GM12878 (cell line): Measurements from ENCODE around the gene EPGN. TPM values are rescaled to one million over a fixed set of nuclear protein-coding genes. Genes with fewer than 3 reads are reported as not detected.

Experiments
- ATAC-seq: fragments of 200-7000 bp; cut with Tn5 transposase; 3 replicates; pipeline ENCODE4 v1.9.1; 2020; ENCODE audit warnings: mild to moderate bottlenecking, moderate library complexity
- BruUV-seq: library from RNA; stranded (reverse); fragments of 400-500 nt; replicated peaks from 2 replicates; lab custom pipeline; 2021; lab: Mats Ljungman, UMichigan
- CTCF ChIA-PET: fragments of 300-600 bp; sonication (Branson Sonifier 250); formaldehyde crosslinking; extraction: SDS; loops from one replicate; lab custom pipeline; 2021; ENCODE audit warnings: inconsistent platforms; lab: Yijun Ruan, JAX
- POLR2A ChIA-PET: fragments of 350-600 bp; formaldehyde crosslinking; extraction: SDS; loops from one replicate; lab custom pipeline; 2021; ENCODE audit warnings: inconsistent platforms; lab: Charles Lee
- RAD21 ChIA-PET: fragments of 300-600 bp; sonication (Branson Sonifier 250); formaldehyde crosslinking; loops from one replicate; lab custom pipeline; 2023; ENCODE audit warnings: antibody characterized with exemption; ENCODE audit not compliant: unreplicated experiment; lab: Charles Lee
- SMC1A ChIA-PET: fragments of 300-600 bp; sonication (Branson Sonifier 250); formaldehyde crosslinking; loops from one replicate; lab custom pipeline; 2023; ENCODE audit not compliant: unreplicated experiment, uncharacterized antibody; lab: Charles Lee
- DNase-seq: peaks from one replicate; pipeline ENCODE4 v3.0.0-alpha.2; 2011; ENCODE audit warnings: low read depth, low spot score
- FAIRE-seq: peaks from 3 replicates; lab custom pipeline; 2011; peaks lifted over from hg19 to GRCh38; lab: Jason Lieb, UNC
- H2AFZ ChIP-seq: 2 replicates; pipeline ENCODE4 v1.6.0; 2011; ENCODE audit warnings: low read depth, low read length, control low read depth; ENCODE audit not compliant: control insufficient read depth
- H3K27ac ChIP-seq: 2 replicates; pipeline ENCODE4 v1.5.1; 2011; ENCODE audit warnings: control low read depth; ENCODE audit not compliant: control insufficient read depth, insufficient read depth
- H3K27me3 ChIP-seq, 2 experiments: replicated peaks in 1 of 2; 2 replicates each; pipeline versions ENCODE4 v1.6.0 to v1.6.1; 2011; ENCODE audit warnings: low read length in 1 of 2; ENCODE audit not compliant: control insufficient read depth in 2 of 2, insufficient read depth in 2 of 2
- H3K36me3 ChIP-seq, 2 experiments: 2 replicates each; pipeline ENCODE4 v1.5.1; 2011; ENCODE audit warnings: low read length in 1 of 2; ENCODE audit not compliant: control insufficient read depth in 2 of 2, insufficient read depth in 2 of 2
- H3K4me1 ChIP-seq: 2 replicates; pipeline ENCODE4 v1.6.1; 2011; ENCODE audit warnings: mild to moderate bottlenecking, low read length, moderate library complexity, mixed read lengths; ENCODE audit not compliant: control insufficient read depth, insufficient read depth
- H3K4me2 ChIP-seq: 2 replicates; pipeline ENCODE4 v1.6.0; 2011; ENCODE audit warnings: control low read depth; ENCODE audit not compliant: control insufficient read depth, insufficient read depth
- H3K4me3 ChIP-seq: fragments of 200-600 bp; sonication (generic); 2 replicates; pipeline ENCODE4 v1.5.1; 2016
- H3K79me2 ChIP-seq: 2 replicates; pipeline ENCODE4 v1.6.0; 2011; ENCODE audit warnings: low read length; ENCODE audit not compliant: control insufficient read depth, insufficient read depth
- H3K9ac ChIP-seq: 2 replicates; pipeline ENCODE4 v1.8.0; 2011; ENCODE audit warnings: low read length, control low read depth, mixed read lengths; ENCODE audit not compliant: control insufficient read depth, insufficient read depth
- H3K9me3 ChIP-seq: replicated peaks from 3 replicates; pipeline ENCODE4 v1.5.1; 2011; ENCODE audit warnings: mild to moderate bottlenecking, low read length; ENCODE audit not compliant: control insufficient read depth, insufficient read depth
- H4K20me1 ChIP-seq: 2 replicates; pipeline ENCODE4 v1.6.0; 2011; ENCODE audit not compliant: control insufficient read depth, insufficient read depth
- BHLHE40 ChIP-seq, 2 experiments: fragments of 450-650 bp in 1 of 2; IDR thresholded peaks; 2 replicates each; pipeline ENCODE4 v1.6.1; 2011 to 2017; ENCODE audit warnings: low read depth in 2 of 2, borderline replicate concordance in 1 of 2, improper control_type of control experiment in 1 of 2, low read length in 1 of 2, mild to moderate bottlenecking in 1 of 2
- CBFB ChIP-seq: IDR thresholded peaks from 2 replicates; pipeline ENCODE4 v1.6.1; 2016; ENCODE audit warnings: antibody characterized with exemption, low read depth
- IKZF1 ChIP-seq: fragments of 450-650 bp; conservative IDR thresholded peaks from 2 replicates; pipeline ENCODE4 v1.6.1; 2017; ENCODE audit warnings: antibody characterized with exemption, mild to moderate bottlenecking
- KDM1A ChIP-seq: fragments of 200-600 bp; sonication (generic); IDR thresholded peaks from 2 replicates; pipeline ENCODE4 v1.6.1; 2016; ENCODE audit warnings: borderline replicate concordance
- NFYA ChIP-seq: IDR thresholded peaks from 2 replicates; pipeline ENCODE4 v1.6.1; 2011; ENCODE audit warnings: low read depth, mild to moderate bottlenecking, low read length, improper control_type of control experiment, borderline replicate concordance
- POLR2A ChIP-seq: IDR thresholded peaks from 2 replicates; pipeline ENCODE4 v1.6.1; 2011; ENCODE audit warnings: low read depth, mild to moderate bottlenecking, low read length
- WGBS: methylation state at CpG from one replicate; pipeline ENCODE4 v1.1.6; 2016; ENCODE audit warnings: low lambda C conversion rate; ENCODE audit not compliant: insufficient replicate concordance, insufficient coverage; ENCODE audit errors: missing lambda C conversion rate; 5-methylcytosine and 5-hydroxymethylcytosine counted together
- in situ Hi-C: fragments of 300-500 bp; cut with MboI; formaldehyde crosslinking; loops from 9 replicates; pipeline ENCODE4 v1.14.3; 2018; ENCODE audit warnings: mixed read lengths
- intact Hi-C: fragments of 100-400 bp; cut with micrococcal nuclease; formaldehyde crosslinking; loops from one replicate; pipeline ENCODE4 v1.14.2; 2022; ENCODE audit not compliant: unreplicated experiment
- polyA plus RNA-seq, 11 experiments: library from polyadenylated mRNA; depleted of rRNA in 4 of 11; unstranded in 6 of 11; stranded (reverse) in 5 of 11; fragments of >200 nt; fragmentation: Nextera tagmentation in 4 of 11; fragmentation: Illumina TruSeq in 1 of 11; extraction: Ambion mirVana in 4 of 11; extraction: Trizol in 1 of 11; gene quantifications; 1 replicate in 1 of 11; 2 replicates in 10 of 11; pipeline versions ENCODE4 v1.2.1 to v1.2.3, GENCODE V29; 2011 to 2016; ENCODE audit warnings: inconsistent platforms in 2 of 11, missing spikeins in 2 of 11, low read depth in 1 of 11
- total RNA-seq, 4 experiments: library from RNA; depleted of rRNA in 3 of 4; stranded (reverse); fragments of >200 nt in 3 of 4; fragmentation: Illumina TruSeq in 1 of 4; extraction: Trizol in 1 of 4; gene quantifications; 2 replicates each; pipeline versions ENCODE4 v1.2.1 to v1.2.3, GENCODE V29; 2013 to 2021
- TF ChIP-seq, protein P1 (sequence below): IDR thresholded peaks from 2 replicates; pipeline ENCODE4 v1.6.1; 2012; ENCODE audit warnings: low read depth, low read length, improper control_type of control experiment
- TF ChIP-seq, protein P2 (sequence below): IDR thresholded peaks from 2 replicates; pipeline ENCODE4 v1.6.1; 2011; ENCODE audit warnings: borderline replicate concordance, low read depth, mild to moderate bottlenecking, moderate library complexity, mixed read lengths, low read length; ENCODE audit not compliant: insufficient read depth; ENCODE audit errors: extremely low read length
- TF ChIP-seq, protein P3 (sequence below): fragments of 450-650 bp; IDR thresholded peaks from 2 replicates; pipeline ENCODE4 v1.6.1; 2017; ENCODE audit warnings: mild to moderate bottlenecking, moderate library complexity
- TF ChIP-seq, protein P4 (sequence below): fragments of 450-650 bp; IDR thresholded peaks from 2 replicates; pipeline ENCODE4 v1.6.1; 2017; ENCODE audit warnings: mild to moderate bottlenecking, low read depth, inconsistent platforms; ENCODE audit not compliant: poor library complexity, severe bottlenecking

Gene EPGN
- total and polyA plus RNA-seq, 10 of the 15 experiments (the other 5 are each of a cell fraction or from before 2014, with no cell fraction given) = 0.06 to 0.54 (median 0.28) TPM; not detected in 6

DNA sequence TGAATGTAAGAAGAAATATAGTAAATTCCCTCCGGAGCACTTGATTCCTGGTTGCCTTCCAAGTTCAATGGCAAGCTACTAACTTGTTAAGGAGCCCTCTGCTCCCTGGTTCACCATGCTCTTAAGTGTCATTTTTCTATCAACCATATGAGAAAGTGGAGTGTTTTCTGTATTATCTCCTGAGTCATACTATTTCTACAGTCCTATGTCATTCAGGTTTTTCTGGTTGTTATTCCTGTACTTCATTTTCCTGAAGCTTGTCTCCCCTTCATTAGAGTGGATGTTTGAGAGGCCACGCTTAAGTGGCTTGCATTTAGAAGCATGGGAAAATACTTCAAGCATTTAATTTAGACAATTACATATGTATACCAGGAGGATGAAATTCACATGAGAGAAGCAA lies 14.7 kb upstream of the EPGN start:
- ATAC-seq (no peak), FAIRE-seq (no peak), DNase-seq (no peak)
- ChIA-PET RAD21 (no interaction called here), POLR2A (no interaction called here), SMC1A (no interaction called here), CTCF (interaction anchor here (0.8 to 1.4 kb wide), 2 partner anchors 14 to 65 kb away, joined by 3 read pairs; partner anchors contain the start of gene EPGN)
- no peaks in the 10 kb centered on the region for H3K9me3 ChIP-seq
- H3K27ac ChIP-seq = no peak overlapping the region
- in situ Hi-C loops = no loop called here
- H4K20me1 ChIP-seq = no peaks in the 10 kb centered on the region
- WGBS = 62% methylated on average over 2 of the region's 2 CpGs
- H3K4me3 ChIP-seq = no peak overlapping the region
- BruUV-seq = no TSS peak
- no peak overlapping the region for H3K4me2 ChIP-seq
- H3K27me3 ChIP-seq = no peaks in the 10 kb centered on the region
- H3K9ac ChIP-seq = no peak overlapping the region
- H2AFZ ChIP-seq = no peak overlapping the region
- no peaks in the 10 kb centered on the region for H3K4me1 ChIP-seq
- H3K36me3 ChIP-seq = no peaks in the 10 kb centered on the region
- intact Hi-C loops = no loop called here
- TF ChIP-seq CBFB = no peak
- TF ChIP-seq BHLHE40 (IDR thresholded peaks at IDR 0.05; ENCODE audit: borderline replicate concordance in 1 of 2, low read depth in 2 of 2, low read length in 1 of 2) = no peak
- TF ChIP-seq, protein P1, sequence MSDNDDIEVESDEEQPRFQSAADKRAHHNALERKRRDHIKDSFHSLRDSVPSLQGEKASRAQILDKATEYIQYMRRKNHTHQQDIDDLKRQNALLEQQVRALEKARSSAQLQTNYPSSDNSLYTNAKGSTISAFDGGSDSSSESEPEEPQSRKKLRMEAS = no peak
- TF ChIP-seq KDM1A = no peak
- TF ChIP-seq, protein P2, sequence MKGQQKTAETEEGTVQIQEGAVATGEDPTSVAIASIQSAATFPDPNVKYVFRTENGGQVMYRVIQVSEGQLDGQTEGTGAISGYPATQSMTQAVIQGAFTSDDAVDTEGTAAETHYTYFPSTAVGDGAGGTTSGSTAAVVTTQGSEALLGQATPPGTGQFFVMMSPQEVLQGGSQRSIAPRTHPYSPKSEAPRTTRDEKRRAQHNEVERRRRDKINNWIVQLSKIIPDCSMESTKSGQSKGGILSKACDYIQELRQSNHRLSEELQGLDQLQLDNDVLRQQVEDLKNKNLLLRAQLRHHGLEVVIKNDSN = no peak
- TF ChIP-seq, protein P3, sequence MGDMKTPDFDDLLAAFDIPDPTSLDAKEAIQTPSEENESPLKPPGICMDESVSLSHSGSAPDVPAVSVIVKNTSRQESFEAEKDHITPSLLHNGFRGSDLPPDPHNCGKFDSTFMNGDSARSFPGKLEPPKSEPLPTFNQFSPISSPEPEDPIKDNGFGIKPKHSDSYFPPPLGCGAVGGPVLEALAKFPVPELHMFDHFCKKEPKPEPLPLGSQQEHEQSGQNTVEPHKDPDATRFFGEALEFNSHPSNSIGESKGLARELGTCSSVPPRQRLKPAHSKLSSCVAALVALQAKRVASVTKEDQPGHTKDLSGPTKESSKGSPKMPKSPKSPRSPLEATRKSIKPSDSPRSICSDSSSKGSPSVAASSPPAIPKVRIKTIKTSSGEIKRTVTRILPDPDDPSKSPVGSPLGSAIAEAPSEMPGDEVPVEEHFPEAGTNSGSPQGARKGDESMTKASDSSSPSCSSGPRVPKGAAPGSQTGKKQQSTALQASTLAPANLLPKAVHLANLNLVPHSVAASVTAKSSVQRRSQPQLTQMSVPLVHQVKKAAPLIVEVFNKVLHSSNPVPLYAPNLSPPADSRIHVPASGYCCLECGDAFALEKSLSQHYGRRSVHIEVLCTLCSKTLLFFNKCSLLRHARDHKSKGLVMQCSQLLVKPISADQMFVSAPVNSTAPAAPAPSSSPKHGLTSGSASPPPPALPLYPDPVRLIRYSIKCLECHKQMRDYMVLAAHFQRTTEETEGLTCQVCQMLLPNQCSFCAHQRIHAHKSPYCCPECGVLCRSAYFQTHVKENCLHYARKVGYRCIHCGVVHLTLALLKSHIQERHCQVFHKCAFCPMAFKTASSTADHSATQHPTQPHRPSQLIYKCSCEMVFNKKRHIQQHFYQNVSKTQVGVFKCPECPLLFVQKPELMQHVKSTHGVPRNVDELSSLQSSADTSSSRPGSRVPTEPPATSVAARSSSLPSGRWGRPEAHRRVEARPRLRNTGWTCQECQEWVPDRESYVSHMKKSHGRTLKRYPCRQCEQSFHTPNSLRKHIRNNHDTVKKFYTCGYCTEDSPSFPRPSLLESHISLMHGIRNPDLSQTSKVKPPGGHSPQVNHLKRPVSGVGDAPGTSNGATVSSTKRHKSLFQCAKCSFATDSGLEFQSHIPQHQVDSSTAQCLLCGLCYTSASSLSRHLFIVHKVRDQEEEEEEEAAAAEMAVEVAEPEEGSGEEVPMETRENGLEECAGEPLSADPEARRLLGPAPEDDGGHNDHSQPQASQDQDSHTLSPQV = no peak
- no peak for TF ChIP-seq IKZF1
- TF ChIP-seq, protein P4, sequence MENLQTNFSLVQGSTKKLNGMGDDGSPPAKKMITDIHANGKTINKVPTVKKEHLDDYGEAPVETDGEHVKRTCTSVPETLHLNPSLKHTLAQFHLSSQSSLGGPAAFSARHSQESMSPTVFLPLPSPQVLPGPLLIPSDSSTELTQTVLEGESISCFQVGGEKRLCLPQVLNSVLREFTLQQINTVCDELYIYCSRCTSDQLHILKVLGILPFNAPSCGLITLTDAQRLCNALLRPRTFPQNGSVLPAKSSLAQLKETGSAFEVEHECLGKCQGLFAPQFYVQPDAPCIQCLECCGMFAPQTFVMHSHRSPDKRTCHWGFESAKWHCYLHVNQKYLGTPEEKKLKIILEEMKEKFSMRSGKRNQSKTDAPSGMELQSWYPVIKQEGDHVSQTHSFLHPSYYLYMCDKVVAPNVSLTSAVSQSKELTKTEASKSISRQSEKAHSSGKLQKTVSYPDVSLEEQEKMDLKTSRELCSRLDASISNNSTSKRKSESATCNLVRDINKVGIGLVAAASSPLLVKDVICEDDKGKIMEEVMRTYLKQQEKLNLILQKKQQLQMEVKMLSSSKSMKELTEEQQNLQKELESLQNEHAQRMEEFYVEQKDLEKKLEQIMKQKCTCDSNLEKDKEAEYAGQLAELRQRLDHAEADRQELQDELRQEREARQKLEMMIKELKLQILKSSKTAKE = no peak
- no peak for TF ChIP-seq POLR2A
- TF ChIP-seq NFYA = no peak
- H3K79me2 ChIP-seq = no peaks in the 10 kb centered on the region
